Measurements from ENCODE around the gene GLOD4.
"Not testable (repeated sequence)": the region's sequence is repeated elsewhere in the genome, so short reads cannot be mapped to it uniquely, and the experiment has no call there.

The GLOD4 gene

DNA sequence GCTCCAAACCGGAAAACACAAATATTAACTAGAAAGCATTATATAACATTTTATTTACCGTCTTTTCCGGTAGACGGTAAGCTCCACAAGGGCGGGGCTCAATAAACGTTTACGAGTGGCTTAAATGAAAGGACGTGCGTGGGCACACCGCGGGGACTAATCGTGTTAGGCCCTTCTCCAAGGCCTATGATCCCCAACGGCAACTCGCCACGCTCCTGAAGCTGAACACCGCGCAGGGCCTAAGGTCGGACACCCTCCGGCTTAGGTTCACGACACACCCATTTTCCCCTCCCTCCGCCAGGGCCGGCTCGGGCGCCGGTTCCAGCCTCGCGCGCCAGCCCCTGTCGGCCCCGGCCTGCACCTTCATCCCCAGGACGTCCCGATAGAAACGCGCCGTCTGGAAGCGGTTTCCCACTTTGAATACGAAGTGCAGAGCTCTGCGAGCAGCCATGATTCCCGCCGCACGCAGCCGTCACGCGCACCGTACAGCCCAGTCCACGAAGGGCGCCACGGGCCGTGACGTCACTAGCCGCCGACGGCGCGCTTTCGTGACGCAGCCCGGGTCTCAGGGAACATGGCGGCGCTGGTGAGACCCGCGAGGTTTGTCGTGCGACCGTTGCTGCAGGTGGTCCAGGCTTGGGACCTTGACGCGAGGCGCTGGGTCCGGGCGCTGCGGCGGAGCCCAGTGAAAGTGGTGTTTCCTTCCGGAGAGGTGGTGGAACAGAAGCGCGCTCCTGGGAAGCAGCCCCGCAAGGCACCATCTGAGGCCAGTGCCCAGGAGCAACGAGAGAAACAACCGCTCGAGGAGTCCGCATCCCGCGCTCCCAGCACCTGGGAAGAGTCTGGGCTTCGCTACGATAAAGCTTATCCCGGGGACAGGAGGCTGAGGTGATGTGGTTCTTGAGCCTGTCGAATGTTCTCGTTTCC, at the start of gene GLOD4, which contains the start of gene MRM3:
TSS of gene GLOD4 (minus strand) at position 476 of the 927 bp plus-strand sequence. CDS start at position 451, 25 bp downstream.
TSS of gene MRM3 (plus strand) at position 549 of the 927 bp plus-strand sequence. CDS start at position 575, 26 bp downstream.
- peak within 1 kb of the TSS; percentile 98 for H3K4me3 ChIP-seq (ENCODE audit: low read depth, low read length)
- peak; percentile 52 for DNase-seq (ENCODE audit: low read depth)

GRCh38 chr17:830950-831349, 48.9 kb upstream of the GLOD4 start:
- DNase-seq (ENCODE audit: low read depth), result no peak

DNA sequence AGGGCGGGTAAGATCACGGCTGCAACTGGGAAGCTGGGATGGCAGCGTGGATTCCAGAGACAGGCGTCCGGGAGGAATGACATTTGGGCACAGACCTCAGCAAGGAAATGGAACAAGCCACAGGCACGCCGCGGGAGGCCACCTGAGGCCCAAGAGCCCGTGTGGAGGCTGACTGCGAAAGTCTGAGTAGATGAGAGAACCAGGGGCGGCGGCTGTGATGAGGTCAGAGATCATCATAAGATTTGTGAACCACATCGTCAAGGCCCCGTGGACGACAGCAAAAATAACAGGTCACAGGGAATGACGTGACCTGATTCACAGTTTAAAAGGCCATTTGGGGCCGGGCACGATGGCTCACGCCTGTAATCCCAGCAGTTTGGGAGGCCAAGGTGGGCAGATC, 48.3 kb upstream of the GLOD4 start:
- no peak overlapping the region for H3K4me3 ChIP-seq (ENCODE audit: low read depth, low read length)
- no peak for DNase-seq (ENCODE audit: low read depth)

More at GRCh38 chr17:830950-831349, 48.9 kb upstream of the GLOD4 start:
- H3K4me3 ChIP-seq (ENCODE audit: low read depth, low read length), result no peak overlapping the region

DNA sequence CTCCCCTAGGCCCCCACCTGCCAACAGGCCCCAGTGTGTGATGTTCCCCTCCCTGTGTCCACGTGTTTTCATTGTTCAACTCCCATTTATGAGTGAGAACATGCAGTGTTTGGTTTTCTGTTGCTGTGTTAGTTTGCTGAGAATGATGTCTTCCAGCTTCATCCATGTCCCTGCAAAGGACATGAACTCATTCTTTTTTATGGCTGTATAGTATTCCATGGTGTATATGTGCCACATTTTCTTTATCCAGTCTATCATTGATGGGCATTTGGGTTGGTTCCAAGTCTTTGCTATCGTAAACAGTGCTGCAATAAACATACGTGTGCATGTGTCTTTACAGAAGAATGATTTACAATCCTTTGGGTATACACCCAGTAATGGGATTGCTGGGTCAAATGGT, 47.5 kb upstream of the GLOD4 start:
- not testable (repeated sequence) for H3K4me3 ChIP-seq (ENCODE audit: low read depth, low read length); DNase-seq (ENCODE audit: low read depth)

DNA sequence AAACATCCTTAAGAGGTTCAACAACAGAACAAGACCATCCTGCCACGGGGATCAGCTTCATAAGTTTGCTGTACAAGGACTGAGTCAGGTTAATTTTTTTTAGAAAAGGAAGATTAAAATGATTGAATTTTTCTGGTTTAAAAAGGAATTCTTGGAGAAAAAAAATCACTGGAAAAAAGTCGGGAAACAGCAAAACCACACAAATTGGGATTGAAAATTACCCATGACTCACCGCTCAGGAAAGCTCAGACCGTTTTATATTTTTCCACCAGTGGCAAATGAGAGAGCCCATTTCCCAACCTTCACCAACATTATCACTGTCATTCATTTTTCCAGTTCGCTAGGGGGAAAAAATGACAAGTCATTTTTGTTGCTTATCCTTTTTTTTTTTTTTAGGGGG, 46.7 kb upstream of the GLOD4 start:
- DNase-seq (ENCODE audit: low read depth), result no peak
- H3K4me3 ChIP-seq (ENCODE audit: low read depth, low read length), result no peak overlapping the region

GRCh38 chr17:826778-827177, 44.7 kb upstream of the GLOD4 start:
- H3K4me3 ChIP-seq (ENCODE audit: low read depth, low read length), result no peak overlapping the region
- DNase-seq (ENCODE audit: low read depth), result no peak

GRCh38 chr17:825216-825615, 43.1 kb upstream of the GLOD4 start:
- DNase-seq (ENCODE audit: low read depth), result no peak
- H3K4me3 ChIP-seq (ENCODE audit: low read depth, low read length), result no peak overlapping the region

- H3K4me3 ChIP-seq (ENCODE audit: low read depth, low read length), result no peak overlapping the region
- no peak for DNase-seq (ENCODE audit: low read depth)
Measured at GRCh38 chr17:824378-824777, 42.3 kb upstream of the GLOD4 start.

- H3K4me3 ChIP-seq (ENCODE audit: low read depth, low read length), result no peak overlapping the region
- DNase-seq (ENCODE audit: low read depth), result no peak
Measured at GRCh38 chr17:823501-823902, 41.4 kb upstream of the GLOD4 start.

DNA sequence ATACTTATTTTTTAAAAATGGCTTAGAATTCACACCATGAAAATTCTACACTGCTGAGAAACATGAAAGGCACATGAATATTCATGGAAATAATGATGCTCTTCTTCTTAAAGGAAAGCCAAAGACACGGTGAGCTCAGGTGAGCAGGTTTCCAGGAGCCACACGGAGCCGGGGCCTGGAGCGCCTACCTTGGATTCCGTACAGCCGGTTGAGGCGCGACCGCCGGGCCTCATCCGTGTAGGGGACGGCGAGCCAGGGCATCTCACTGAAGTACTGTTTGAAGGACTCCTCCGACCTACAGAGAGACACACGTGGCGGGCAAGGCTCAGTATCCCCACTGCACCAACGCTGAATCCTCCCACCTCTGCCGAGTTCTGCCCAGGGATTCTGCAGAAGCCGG, 37.2 kb upstream of the GLOD4 start:
- no peak for DNase-seq (ENCODE audit: low read depth)
- no peak overlapping the region for H3K4me3 ChIP-seq (ENCODE audit: low read depth, low read length)

DNA sequence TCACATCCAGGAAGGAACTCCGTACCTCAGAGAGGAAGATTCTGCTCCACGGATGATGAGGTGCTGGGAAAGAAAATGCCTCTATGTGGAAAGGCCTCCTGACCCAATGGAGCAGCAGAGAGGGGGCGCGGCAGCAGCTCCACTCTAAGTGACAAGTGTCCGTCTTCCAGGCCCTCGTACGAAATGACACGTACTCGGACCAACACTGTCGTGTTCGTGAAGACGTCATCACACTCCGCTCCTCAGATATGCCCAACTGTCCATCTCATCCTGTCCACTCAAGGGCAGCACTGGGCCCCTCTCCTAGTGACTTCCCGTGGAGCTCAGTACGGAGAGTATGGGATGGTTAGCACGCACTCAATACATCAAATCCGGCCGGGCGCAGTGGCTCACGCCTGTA, 32.3 kb upstream of the GLOD4 start:
- no peak overlapping the region for H3K4me3 ChIP-seq (ENCODE audit: low read depth, low read length)
- DNase-seq (ENCODE audit: low read depth), result no peak

DNA sequence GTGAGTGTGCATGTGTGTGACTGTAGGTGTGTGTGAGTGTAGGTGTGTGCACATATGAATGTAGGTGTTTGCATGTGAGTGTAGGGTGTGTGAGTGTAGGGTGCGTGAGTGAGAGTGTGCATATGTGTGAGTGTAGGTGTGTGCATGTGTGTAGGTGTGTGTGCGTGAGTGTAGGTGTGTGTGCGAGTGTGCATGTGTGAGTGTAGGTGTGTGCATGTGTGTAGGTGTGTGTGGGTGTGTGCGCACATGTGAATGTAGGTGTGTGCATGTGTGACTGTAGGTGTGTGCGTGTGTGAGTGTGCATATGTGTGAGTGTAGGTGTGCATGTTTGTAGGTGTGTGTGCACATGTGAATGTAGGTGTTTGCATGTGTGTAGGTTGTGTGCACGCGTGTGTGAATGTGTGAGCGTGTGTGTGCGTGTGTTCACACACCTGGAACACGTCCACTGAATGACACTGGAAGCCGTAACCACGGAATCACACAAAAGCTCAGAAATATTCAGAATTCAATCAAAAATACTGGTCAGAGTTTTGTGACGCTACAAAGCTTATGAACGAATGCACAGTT, 30.6 kb upstream of the GLOD4 start:
- DNase-seq (ENCODE audit: low read depth), result no peak
- H3K4me3 ChIP-seq (ENCODE audit: low read depth, low read length), result no peak overlapping the region

- no peak for DNase-seq (ENCODE audit: low read depth)
- H3K4me3 ChIP-seq (ENCODE audit: low read depth, low read length), result no peak overlapping the region
Measured at GRCh38 chr17:811051-811784, 29.1 kb upstream of the GLOD4 start.

- DNase-seq (ENCODE audit: low read depth), result no peak
- no peak overlapping the region for H3K4me3 ChIP-seq (ENCODE audit: low read depth, low read length)
Measured at GRCh38 chr17:807523-808294, 25.6 kb upstream of the GLOD4 start.

GRCh38 chr17:806781-807522, 24.9 kb upstream of the GLOD4 start:
- no peak for DNase-seq (ENCODE audit: low read depth)
- no peak overlapping the region for H3K4me3 ChIP-seq (ENCODE audit: low read depth, low read length)

- DNase-seq (ENCODE audit: low read depth), result no peak
- H3K4me3 ChIP-seq (ENCODE audit: low read depth, low read length), result no peak overlapping the region
Measured at GRCh38 chr17:806346-806745, 24.3 kb upstream of the GLOD4 start.

DNA sequence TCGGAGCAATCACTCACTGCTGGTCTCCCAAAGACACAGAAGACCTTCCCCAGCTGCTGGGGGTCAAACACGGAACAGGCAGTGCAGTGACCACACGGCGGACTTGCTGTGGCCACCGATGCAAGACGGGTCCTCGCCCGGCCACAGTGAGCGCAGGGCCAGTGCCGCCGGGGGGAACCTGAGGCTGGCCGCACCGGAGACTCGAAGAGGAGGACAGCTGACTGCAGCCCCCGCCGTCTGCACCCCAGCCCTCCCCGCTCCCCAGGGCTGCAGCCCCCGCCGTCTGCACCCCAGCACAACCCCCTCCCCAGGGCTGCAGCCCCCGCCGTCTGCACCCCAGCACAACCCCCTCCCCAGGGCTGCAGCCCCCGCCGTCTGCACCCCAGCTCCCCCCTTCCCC, 23.8 kb upstream of the GLOD4 start:
- not testable (repeated sequence) for DNase-seq (ENCODE audit: low read depth); H3K4me3 ChIP-seq (ENCODE audit: low read depth, low read length)

GRCh38 chr17:804541-805435, 22.7 kb upstream of the GLOD4 start:
- no peak overlapping the region for H3K4me3 ChIP-seq (ENCODE audit: low read depth, low read length)
- no peak for DNase-seq (ENCODE audit: low read depth)

Measured in skeletal muscle cell (primary cell).